Loucy (cell line): ENCODE measurements around the gene PDGFRA.
A peak's percentile ranks its signal among the peaks of the same experiment; 100 is the strongest.

Experiments
- H2AFZ ChIP-seq: fragments of 200-600 bp; sonication (generic); 2 replicates; pipeline ENCODE4 v1.6.0; 2016; ENCODE audit warnings: antibody characterized with exemption, mild to moderate bottlenecking, low read length, moderate library complexity
- H3F3A ChIP-seq: fragments of 200-600 bp; 2 replicates; pipeline ENCODE4 v1.6.0; 2016; ENCODE audit warnings: antibody characterized with exemption, low read depth, mild to moderate bottlenecking
- H3K27me3 ChIP-seq: fragments of 200-600 bp; sonication (generic); 2 replicates; pipeline ENCODE4 v1.6.1; 2014; ENCODE audit warnings: low read length, mild to moderate bottlenecking; ENCODE audit not compliant: insufficient read depth, poor library complexity, severe bottlenecking
- H3K36me3 ChIP-seq: fragments of 200-600 bp; sonication (generic); 2 replicates; pipeline ENCODE4 v1.6.1; 2016; ENCODE audit warnings: low read length; ENCODE audit not compliant: insufficient read depth
- H3K4me1 ChIP-seq: fragments of 200-600 bp; sonication (generic); 2 replicates; pipeline ENCODE4 v1.5.1; 2014; ENCODE audit warnings: low read length, mild to moderate bottlenecking; ENCODE audit not compliant: insufficient read depth, poor library complexity, severe bottlenecking
- H3K4me2 ChIP-seq: fragments of 200-600 bp; sonication (generic); 2 replicates; pipeline ENCODE4 v1.6.0; 2014; ENCODE audit warnings: antibody characterized with exemption, low read length, low read depth, mild to moderate bottlenecking; ENCODE audit not compliant: poor library complexity, severe bottlenecking
- H3K4me3 ChIP-seq: fragments of 200-600 bp; sonication (generic); 2 replicates; pipeline ENCODE4 v1.5.1; 2014; ENCODE audit warnings: low read length, mild to moderate bottlenecking, mixed read lengths; ENCODE audit not compliant: poor library complexity, severe bottlenecking
- H3K79me2 ChIP-seq: fragments of 200-600 bp; sonication (generic); 2 replicates; pipeline ENCODE4 v1.6.1; 2014; ENCODE audit warnings: low read length; ENCODE audit not compliant: insufficient read depth
- H3K9ac ChIP-seq: fragments of 200-600 bp; sonication (generic); 2 replicates; pipeline ENCODE4 v1.6.0; 2014; ENCODE audit warnings: mild to moderate bottlenecking, low read depth, low read length, moderate library complexity; ENCODE audit not compliant: poor library complexity, severe bottlenecking
- H3K9me2 ChIP-seq: fragments of 200-600 bp; sonication (generic); replicated peaks from 2 replicates; pipeline ENCODE4 v1.6.1; 2016; ENCODE audit warnings: low read depth, low read length, mixed read lengths
- H3K9me3 ChIP-seq: fragments of 200-600 bp; sonication (generic); 2 replicates; pipeline ENCODE4 v1.6.1; 2014; ENCODE audit warnings: mild to moderate bottlenecking, antibody characterized with exemption, low read length, low read depth; ENCODE audit not compliant: insufficient read depth
- H4K20me1 ChIP-seq: fragments of 200-600 bp; sonication (generic); 2 replicates; pipeline ENCODE4 v1.6.0; 2014; ENCODE audit warnings: antibody characterized with exemption, low read length, mild to moderate bottlenecking; ENCODE audit not compliant: insufficient read depth, poor library complexity, severe bottlenecking
- CTCF ChIP-seq: fragments of 200-600 bp; sonication (generic); conservative IDR thresholded peaks from 2 replicates; pipeline ENCODE4 v1.5.1; 2014; ENCODE audit warnings: mild to moderate bottlenecking, antibody characterized with exemption, low read length
- EZH2phosphoT487 ChIP-seq: fragments of 200-600 bp; IDR thresholded peaks from 2 replicates; pipeline ENCODE4 v1.6.1; 2018; ENCODE audit warnings: antibody characterized with exemption, mild to moderate bottlenecking, moderate library complexity, borderline replicate concordance

PDGFRA gene

GRCh38 chr4:54185866-54186265 lies 43.2 kb upstream of the PDGFRA start:
- Histone ChIP-seq H3K4me1 (no peaks in the 10 kb centered on the region), H3K9ac (no peak overlapping the region), H3F3A (no peaks in the 10 kb centered on the region), H3K27me3 (no peaks in the 10 kb centered on the region), H2AFZ (peak overlapping the region; percentile 67), H3K9me3 (no peaks in the 10 kb centered on the region), H3K9me2 (no peaks in the 10 kb centered on the region), H3K4me2 (no peak overlapping the region), H3K79me2 (no peaks in the 10 kb centered on the region), H3K36me3 (no peaks in the 10 kb centered on the region), H3K4me3 (no peak overlapping the region), H4K20me1 (no peaks in the 10 kb centered on the region)
- TF ChIP-seq CTCF (no peak), EZH2phosphoT487 (no peak)

GRCh38 chr4:54186371-54186770 lies 42.7 kb upstream of the PDGFRA start:
- no peaks in the 10 kb centered on the region for H3K9me3 ChIP-seq
- no peak for TF ChIP-seq CTCF
- TF ChIP-seq EZH2phosphoT487, result no peak
- no peak overlapping the region for H3K4me2 ChIP-seq
- H3K9me2 ChIP-seq, result no peaks in the 10 kb centered on the region
- H3K27me3 ChIP-seq, result no peaks in the 10 kb centered on the region
- no peaks in the 10 kb centered on the region for H3K79me2 ChIP-seq
- H3F3A ChIP-seq, result no peaks in the 10 kb centered on the region
- H4K20me1 ChIP-seq, result no peaks in the 10 kb centered on the region
- no peaks in the 10 kb centered on the region for H3K4me1 ChIP-seq
- no peak overlapping the region for H2AFZ ChIP-seq
- no peaks in the 10 kb centered on the region for H3K36me3 ChIP-seq
- no peak overlapping the region for H3K4me3 ChIP-seq
- H3K9ac ChIP-seq, result no peak overlapping the region

GRCh38 chr4:54187148-54187547 lies 41.9 kb upstream of the PDGFRA start:
- H3K9me2 ChIP-seq, result no peaks in the 10 kb centered on the region

More at GRCh38 chr4:54187148-54187547, 41.9 kb upstream of the PDGFRA start:
- TF ChIP-seq CTCF (no peak), EZH2phosphoT487 (no peak)
- Histone ChIP-seq H3K27me3 (no peaks in the 10 kb centered on the region), H3K4me2 (no peak overlapping the region), H3K9ac (no peak overlapping the region), H3K9me3 (no peaks in the 10 kb centered on the region), H3K36me3 (no peaks in the 10 kb centered on the region), H2AFZ (no peak overlapping the region), H3K4me3 (no peak overlapping the region), H4K20me1 (no peaks in the 10 kb centered on the region), H3K79me2 (no peaks in the 10 kb centered on the region), H3K4me1 (no peaks in the 10 kb centered on the region), H3F3A (no peaks in the 10 kb centered on the region)
